ENCODE data around the gene TRIM2. TPM values are rescaled to one million over a fixed set of nuclear protein-coding genes. Genes with fewer than 3 reads are reported as not detected.
A peak's percentile ranks its signal among the peaks of the same experiment; 100 is the strongest.

Gene TRIM2
- total and polyA plus RNA-seq, 2 experiments from 2014 or later: 32.7 to 40.4 TPM

DNA sequence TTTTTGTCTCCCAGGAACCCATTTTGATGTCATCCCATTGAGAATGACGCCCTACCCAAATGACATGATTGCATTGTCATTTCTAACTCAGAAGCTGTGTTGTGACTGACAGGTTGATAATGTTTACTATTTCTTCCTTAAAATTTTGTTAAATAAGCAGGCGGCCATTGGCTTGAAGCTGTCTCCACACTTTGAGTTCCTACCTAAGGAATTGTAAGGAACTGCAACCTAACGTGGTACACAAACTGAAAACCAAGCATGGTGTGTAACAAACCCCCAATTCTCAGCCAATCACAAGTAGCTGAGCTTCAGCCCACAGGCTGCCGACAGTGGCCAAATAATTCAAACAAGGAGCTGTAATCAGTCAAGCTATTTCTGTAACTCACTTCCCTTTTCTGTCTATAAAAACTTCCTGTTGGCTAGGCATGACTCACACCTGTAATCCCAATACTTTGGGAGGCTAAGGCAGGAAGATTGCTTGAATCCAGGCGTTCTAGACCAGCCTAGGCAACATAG, 137.4 kb downstream of the TRIM2 start:
- H3K4me3 ChIP-seq: no peak overlapping the region
- peaks cover 3% of the 10 kb centered on the region for H3K4me1 ChIP-seq (ENCODE audit: low read depth)
- DNase-seq (ENCODE audit: low read depth in 1 of 2, low spot score in 1 of 2): peak in 1 of 2 donors; percentile 49
- no peak for TF ChIP-seq CTCF (IDR thresholded peaks at IDR 0.05; ENCODE audit: low read depth, low read length)
- H3K27me3 ChIP-seq: no peaks in the 10 kb centered on the region
- no peak overlapping the region for H3K27ac ChIP-seq
- H3K36me3 ChIP-seq: no peaks in the 10 kb centered on the region
- H3K9me3 ChIP-seq (ENCODE audit: low read depth): no peaks in the 10 kb centered on the region

DNA sequence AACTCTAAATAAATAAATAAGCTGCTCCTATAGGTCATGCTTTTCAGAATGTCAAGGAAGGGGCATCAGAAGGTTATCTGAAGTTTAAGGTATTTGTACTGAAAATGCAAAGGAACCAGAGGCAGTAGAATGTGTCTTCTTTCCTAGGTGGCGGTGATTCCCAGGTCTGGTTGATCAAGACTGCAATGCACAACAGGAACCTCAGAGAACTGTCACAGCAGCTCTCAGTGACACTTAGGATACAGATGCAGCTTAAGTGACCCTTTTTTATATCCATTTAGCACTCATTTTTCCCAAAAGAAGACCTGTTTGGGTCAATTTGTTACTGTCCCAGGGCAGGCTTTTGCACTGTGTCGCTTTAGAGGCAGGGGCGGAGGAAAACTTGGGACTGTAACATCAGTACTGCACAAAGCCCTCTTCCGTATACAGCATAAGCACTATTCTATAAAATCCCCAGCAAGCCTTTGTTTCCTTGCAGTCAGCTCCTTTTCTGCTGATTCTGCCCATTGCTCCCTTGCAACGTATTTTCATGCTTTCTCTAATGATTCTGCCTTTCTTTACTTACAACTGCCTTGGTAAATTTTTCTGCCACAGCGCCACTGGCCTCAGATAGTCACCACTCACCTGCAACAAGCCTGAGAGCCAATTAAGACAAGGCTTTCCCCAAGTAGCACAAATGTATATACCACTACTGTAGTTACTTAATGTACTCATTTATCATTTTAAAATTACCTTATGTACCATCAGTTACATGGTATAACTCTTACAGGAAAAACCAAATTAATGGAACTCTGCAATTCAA, 138.7 kb downstream of the TRIM2 start:
- H3K4me3 ChIP-seq: no peak overlapping the region
- no peaks in the 10 kb centered on the region for H3K27me3 ChIP-seq
- H3K9me3 ChIP-seq (ENCODE audit: low read depth): no peaks in the 10 kb centered on the region
- H3K4me1 ChIP-seq (ENCODE audit: low read depth): peaks cover 5% of the 10 kb centered on the region
- H3K27ac ChIP-seq: no peak overlapping the region
- no peak for DNase-seq (ENCODE audit: low read depth in 1 of 2, low spot score in 1 of 2)
- no peak for TF ChIP-seq CTCF (IDR thresholded peaks at IDR 0.05; ENCODE audit: low read depth, low read length)
- no peaks in the 10 kb centered on the region for H3K36me3 ChIP-seq

GRCh38 chr4:153344131-153345011, 140.1 kb downstream of the TRIM2 start, which contains the start of gene MND1:
MND1 (plus strand) TSS chr4:153344688; CDS start chr4:153344738, 50 bp downstream.
- peaks cover 5% of the 10 kb centered on the region for H3K4me1 ChIP-seq (ENCODE audit: low read depth)
- H3K27ac ChIP-seq: no peak within 1 kb of the TSS
- H3K36me3 ChIP-seq: no peaks in the 10 kb centered on the region
- DNase-seq (ENCODE audit: low read depth in 1 of 2, low spot score in 1 of 2): peak; percentile 83 to 88
- no peaks in the 10 kb centered on the region for H3K9me3 ChIP-seq (ENCODE audit: low read depth)
- peak within 1 kb of the TSS; percentile 61 for H3K4me3 ChIP-seq
- H3K27me3 ChIP-seq: no peaks in the 10 kb centered on the region
- TF ChIP-seq CTCF (IDR thresholded peaks at IDR 0.05; ENCODE audit: low read depth, low read length): peak; percentile 87

GRCh38 chr4:153345012-153345981, 141.1 kb downstream of the TRIM2 start:
- TF ChIP-seq CTCF (IDR thresholded peaks at IDR 0.05; ENCODE audit: low read depth, low read length): no peak
- Histone ChIP-seq H3K9me3 (ENCODE audit: low read depth) (no peaks in the 10 kb centered on the region), H3K4me1 (ENCODE audit: low read depth) (peaks cover 5% of the 10 kb centered on the region), H3K4me3 (peak overlapping the region; percentile 61), H3K27ac (no peak overlapping the region), H3K36me3 (no peaks in the 10 kb centered on the region), H3K27me3 (no peaks in the 10 kb centered on the region)
- DNase-seq (ENCODE audit: low read depth in 1 of 2, low spot score in 1 of 2): peak; percentile 53 to 69

All from cardiac muscle cell (in vitro differentiated cells and primary cell).